Cardiac muscle cell (in vitro differentiated cells and primary cell): ENCODE data around the gene PAX8. TPM values are rescaled to one million over a fixed set of nuclear protein-coding genes. Genes with fewer than 3 reads are reported as not detected.
A peak's percentile ranks its signal among the peaks of the same experiment; 100 is the strongest.

ENCODE experiments used
- DNase-seq, 2 donors: peaks; one replicate each; pipeline versions ENCODE4 v3.0.0 to v3.0.0-alpha.2; 2010 to 2017; ENCODE audit warnings: low read depth in 1 of 2, low spot score in 1 of 2
- H3K27ac ChIP-seq: fragments of 200-600 bp; sonication (generic); 2 replicates; pipeline ENCODE4 v1.5.1; 2016
- H3K27me3 ChIP-seq: fragments of 200-600 bp; sonication (generic); 2 replicates; pipeline ENCODE4 v1.6.0; 2016; ENCODE audit warnings: control low read depth
- H3K36me3 ChIP-seq: fragments of 200-600 bp; sonication (generic); 2 replicates; pipeline ENCODE4 v1.5.1; 2016; ENCODE audit warnings: control low read depth
- H3K4me1 ChIP-seq: fragments of 200-600 bp; sonication (generic); 2 replicates; pipeline ENCODE4 v1.8.1; 2017; ENCODE audit warnings: low read depth, mild to moderate bottlenecking, mixed run types
- H3K4me3 ChIP-seq: fragments of 200-600 bp; sonication (generic); 2 replicates; pipeline ENCODE4 v1.5.1; 2016; ENCODE audit warnings: mild to moderate bottlenecking
- H3K9me3 ChIP-seq: fragments of 200-600 bp; sonication (generic); 2 replicates; pipeline ENCODE4 v1.5.1; 2017; ENCODE audit warnings: low read depth, mild to moderate bottlenecking, control low read depth
- CTCF ChIP-seq: IDR thresholded peaks from 2 replicates; pipeline ENCODE4 v1.5.1; 2012; ENCODE audit warnings: low read depth, mild to moderate bottlenecking, low read length
- polyA plus RNA-seq: library from polyadenylated mRNA; unstranded; fragments of >200 nt; fragmentation: Nextera tagmentation; extraction: Ambion mirVana; gene quantifications from 2 replicates; pipeline ENCODE4 v1.2.1, GENCODE V29; 2016
- total RNA-seq: library from RNA; depleted of rRNA; stranded (reverse); fragments of >200 nt; gene quantifications from 2 replicates; pipeline ENCODE4 v1.2.3, GENCODE V29; 2016

Gene PAX8
- total and polyA plus RNA-seq, 2 experiments from 2014 or later: not detected

- no peaks in the 10 kb centered on the region for H3K36me3 ChIP-seq
Measured at GRCh38 chr2:113190871-113191270, 87.8 kb downstream of the PAX8 start.

GRCh38 chr2:113187771-113188170, 91.0 kb downstream of the PAX8 start:
- no peaks in the 10 kb centered on the region for H3K36me3 ChIP-seq
- no peaks in the 10 kb centered on the region for H3K9me3 ChIP-seq
- DNase-seq: peak in 1 of 2 donors; percentile 42
- H3K4me1 ChIP-seq: no peaks in the 10 kb centered on the region
- no peak for TF ChIP-seq CTCF
- H3K4me3 ChIP-seq: no peak overlapping the region
- no peaks in the 10 kb centered on the region for H3K27me3 ChIP-seq
- H3K27ac ChIP-seq: no peak overlapping the region

More at GRCh38 chr2:113190871-113191270, 87.8 kb downstream of the PAX8 start:
- no peaks in the 10 kb centered on the region for H3K27me3 ChIP-seq
- H3K4me1 ChIP-seq: no peaks in the 10 kb centered on the region
- no peak for TF ChIP-seq CTCF
- no peak overlapping the region for H3K27ac ChIP-seq
- H3K9me3 ChIP-seq: no peaks in the 10 kb centered on the region
- H3K4me3 ChIP-seq: no peak overlapping the region
- no peak for DNase-seq

- no peaks in the 10 kb centered on the region for H3K36me3 ChIP-seq
- H3K27me3 ChIP-seq: no peaks in the 10 kb centered on the region
- DNase-seq: no peak
- H3K9me3 ChIP-seq: no peaks in the 10 kb centered on the region
- peaks cover 3% of the 10 kb centered on the region for H3K4me1 ChIP-seq
- H3K27ac ChIP-seq: no peak overlapping the region
- no peak overlapping the region for H3K4me3 ChIP-seq
- no peak for TF ChIP-seq CTCF
Measured at GRCh38 chr2:113186433-113186796, 92.3 kb downstream of the PAX8 start.

GRCh38 chr2:113185664-113186432, 92.9 kb downstream of the PAX8 start:
- Histone ChIP-seq H3K4me1 (peaks cover 7% of the 10 kb centered on the region), H3K9me3 (no peaks in the 10 kb centered on the region)

GRCh38 chr2:113184531-113185230, 94.0 kb downstream of the PAX8 start:
- Histone ChIP-seq H3K9me3 (no peaks in the 10 kb centered on the region), H3K27ac (no peak overlapping the region), H3K27me3 (no peaks in the 10 kb centered on the region), H3K4me3 (no peak overlapping the region), H3K4me1 (peaks cover 7% of the 10 kb centered on the region), H3K36me3 (no peaks in the 10 kb centered on the region)
- no peak for DNase-seq
- TF ChIP-seq CTCF: no peak

More at GRCh38 chr2:113185664-113186432, 92.9 kb downstream of the PAX8 start:
- Histone ChIP-seq H3K27me3 (no peaks in the 10 kb centered on the region), H3K36me3 (no peaks in the 10 kb centered on the region), H3K27ac (no peak overlapping the region), H3K4me3 (no peak overlapping the region)
- DNase-seq: no peak
- no peak for TF ChIP-seq CTCF
